Measurements from ENCODE around the gene EFEMP2.
"Not testable (repeated sequence)": the region's sequence is repeated elsewhere in the genome, so short reads cannot be mapped to it uniquely, and the experiment has no call there.

Gene EFEMP2

GRCh38 chr11:65853246-65853979 lies 19.2 kb downstream of the EFEMP2 start:
- no peak for DNase-seq

- DNase-seq: no peak
Observed at GRCh38 chr11:65852508-65853245, 19.9 kb downstream of the EFEMP2 start.

GRCh38 chr11:65851811-65852507 lies 20.6 kb downstream of the EFEMP2 start:
- DNase-seq: no peak

- DNase-seq: no peak
Observed at GRCh38 chr11:65851083-65851579, 21.5 kb downstream of the EFEMP2 start.

GRCh38 chr11:65850217-65851082 lies 22.1 kb downstream of the EFEMP2 start:
- DNase-seq: no peak

- no peak for DNase-seq
Observed at GRCh38 chr11:65849771-65850216, 22.8 kb downstream of the EFEMP2 start.

GRCh38 chr11:65849366-65849765 lies 23.2 kb downstream of the EFEMP2 start:
- DNase-seq: no peak

GRCh38 chr11:65848693-65849092 lies 23.9 kb downstream of the EFEMP2 start:
- DNase-seq: not testable (repeated sequence)

- no peak for DNase-seq
Observed at GRCh38 chr11:65847746-65848145, 24.9 kb downstream of the EFEMP2 start.

GRCh38 chr11:65844231-65844872 lies 28.2 kb downstream of the EFEMP2 start:
- DNase-seq: no peak

- no peak for DNase-seq
Observed at GRCh38 chr11:65843811-65844210, 28.8 kb downstream of the EFEMP2 start.

GRCh38 chr11:65842144-65842543 lies 30.5 kb downstream of the EFEMP2 start:
- DNase-seq: no peak

- DNase-seq: no peak
Observed at GRCh38 chr11:65834202-65834601, 38.4 kb downstream of the EFEMP2 start.

GRCh38 chr11:65833297-65834030 lies 39.1 kb downstream of the EFEMP2 start, which contains the start of gene SNX32:
TSS of gene SNX32 (plus strand) at chr11:65833963. CDS start at chr11:65834066, 103 bp downstream.
- peak; percentile 96 for DNase-seq

- not testable (repeated sequence) for DNase-seq
Observed at GRCh38 chr11:65832231-65832630, 40.4 kb downstream of the EFEMP2 start.

GRCh38 chr11:65829459-65829858 lies 43.1 kb downstream of the EFEMP2 start:
- no peak for DNase-seq

- DNase-seq: no peak
Observed at GRCh38 chr11:65826984-65827735, 45.4 kb downstream of the EFEMP2 start.

GRCh38 chr11:65822776-65823528 lies 49.6 kb downstream of the EFEMP2 start:
- peak; percentile 10 for DNase-seq

- DNase-seq: no peak
Observed at GRCh38 chr11:65821107-65821506, 51.5 kb downstream of the EFEMP2 start.

Measured in NCI-H1092 treated with DMSO at 0.1 percent for 48 hours (cell line).